GM21515 (cell line): Measurements from ENCODE around the gene ZNF649.

Experiments
- ATAC-seq: cut with Tn5 transposase; IDR thresholded peaks from one replicate; pipeline ENCODE4 v1.9.1; 2021; ENCODE audit not compliant: unreplicated experiment

Gene ZNF649

GRCh38 chr19:51887522-51888498 is 17.0 kb downstream of the ZNF649 start, which contains the start of gene ZNF577:
TSS of gene ZNF577 (minus strand) at chr19:51887951. CDS start at chr19:51880382, 7,569 bp downstream.
- no peak for ATAC-seq

DNA sequence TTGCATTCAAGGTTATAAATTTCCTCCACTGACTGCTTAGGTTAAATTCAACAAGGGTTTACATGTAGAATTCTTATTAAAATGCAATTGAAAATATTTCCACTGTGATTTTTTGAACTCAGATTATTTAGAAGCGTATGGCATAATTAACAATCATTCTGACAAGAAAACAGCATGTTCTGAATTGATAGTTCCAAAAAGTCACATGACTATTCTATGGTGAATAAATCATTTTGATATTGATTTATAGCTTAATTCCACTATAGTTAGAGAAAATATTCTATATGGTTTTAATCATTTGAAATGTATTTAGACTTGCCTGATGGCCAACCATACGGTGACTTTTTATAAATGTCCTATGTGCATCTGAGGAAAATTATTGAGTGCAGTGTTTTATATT is 20.1 kb downstream of the ZNF649 start:
- ATAC-seq, result no peak

- ATAC-seq, result no peak
Measured at GRCh38 chr19:51882518-51882917, 22.3 kb downstream of the ZNF649 start.

- ATAC-seq, result no peak
Measured at GRCh38 chr19:51873097-51873496, 31.7 kb downstream of the ZNF649 start.

- no peak for ATAC-seq
Measured at GRCh38 chr19:51861870-51862622, 42.8 kb downstream of the ZNF649 start.
